Muscle layer of colon (tissue), 2 donors: ENCODE measurements around the gene DCST1.
A peak's percentile ranks its signal among the peaks of the same experiment; 100 is the strongest.

Source experiments
- H3K27ac ChIP-seq: one replicate; pipeline ENCODE4 v1.7.0; 2013; ENCODE audit warnings: low read depth, mild to moderate bottlenecking, low read length, moderate library complexity
- H3K27me3 ChIP-seq, 2 donors: one replicate each; pipeline ENCODE4 v1.7.0; 2013; ENCODE audit warnings: low read length in 2 of 2, mild to moderate bottlenecking in 2 of 2; ENCODE audit not compliant: insufficient read depth in 2 of 2, control insufficient read depth in 1 of 2
- H3K36me3 ChIP-seq: one replicate; pipeline ENCODE4 v1.7.0; 2013; ENCODE audit warnings: mild to moderate bottlenecking, low read length; ENCODE audit not compliant: insufficient read depth
- H3K4me1 ChIP-seq: one replicate; pipeline ENCODE4 v1.7.0; 2013; ENCODE audit warnings: mild to moderate bottlenecking, low read length; ENCODE audit not compliant: insufficient read depth
- H3K4me3 ChIP-seq, 2 donors: one replicate each; pipeline ENCODE4 v1.7.0; 2013; ENCODE audit warnings: low read length in 2 of 2, low read depth in 1 of 2, mild to moderate bottlenecking in 1 of 2, moderate library complexity in 1 of 2
- H3K9ac ChIP-seq: one replicate; pipeline ENCODE4 v1.7.0; 2013; ENCODE audit warnings: low read length
- H3K9me3 ChIP-seq: one replicate; pipeline ENCODE4 v1.7.0; 2013; ENCODE audit warnings: mild to moderate bottlenecking, low read length
- donor health status: abdominal sarcoma.
- donor health status: Adenocarcinoma of cecum.

DCST1 gene

DNA sequence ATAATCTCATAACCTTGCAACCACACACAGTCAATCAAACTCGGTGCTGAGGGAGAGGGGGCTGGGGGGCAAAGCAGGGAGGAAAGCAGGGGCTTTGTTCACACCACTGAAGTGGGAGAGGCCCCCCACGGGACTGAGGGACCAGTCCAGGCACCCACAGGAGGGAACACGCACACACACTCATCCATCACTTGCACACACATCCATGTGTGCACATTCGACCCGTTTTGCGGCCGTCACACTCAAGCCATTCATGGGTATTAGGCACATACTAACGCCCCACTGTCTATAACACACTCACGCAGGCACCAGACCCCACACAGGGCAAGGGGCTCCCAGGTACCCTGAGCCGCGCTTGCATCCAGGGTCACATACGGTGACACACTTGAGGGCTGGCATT is 59.0 kb downstream of the DCST1 start:
- no peaks in the 10 kb centered on the region for H3K27me3 ChIP-seq
- no peak overlapping the region for H3K4me3 ChIP-seq
- H3K9ac ChIP-seq = no peak overlapping the region
- no peak overlapping the region for H3K27ac ChIP-seq
- H3K36me3 ChIP-seq = no peaks in the 10 kb centered on the region
- H3K9me3 ChIP-seq = no peaks in the 10 kb centered on the region
- peaks cover 28% of the 10 kb centered on the region for H3K4me1 ChIP-seq

DNA sequence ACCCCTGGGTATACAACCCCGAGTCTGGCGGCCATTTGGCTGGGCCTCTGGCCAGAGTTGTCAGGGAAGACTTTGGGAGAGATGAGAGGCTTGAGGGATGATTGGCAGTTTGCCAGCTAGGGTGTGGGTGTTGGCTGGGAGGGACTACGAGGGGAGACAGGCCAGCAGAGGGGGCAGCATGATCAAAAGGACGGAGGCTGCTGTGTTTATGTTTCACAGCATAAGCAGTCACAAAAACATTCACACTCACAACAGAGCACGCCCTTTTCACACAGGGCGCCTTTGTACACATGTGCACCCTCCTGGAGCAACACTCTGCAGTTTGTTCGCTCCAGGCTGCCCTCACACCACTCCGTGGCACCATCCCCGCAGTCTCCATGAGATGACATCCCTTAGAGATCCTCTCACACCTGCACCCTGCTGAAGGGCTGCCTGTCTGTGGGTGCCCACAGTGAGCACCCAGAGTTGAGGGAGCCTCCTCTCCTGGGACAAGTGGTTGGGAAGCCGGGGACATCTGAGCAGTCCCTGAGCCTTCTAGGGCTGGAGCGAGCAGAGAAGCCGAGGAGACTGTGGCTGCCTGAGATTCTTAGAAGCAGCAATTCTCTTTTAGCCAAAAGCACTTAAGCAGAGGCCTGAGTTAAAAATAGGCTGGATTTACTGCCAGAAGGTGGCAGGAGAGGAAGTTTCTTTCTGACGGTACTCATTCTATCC is 60.4 kb downstream of the DCST1 start:
- peaks cover 28% of the 10 kb centered on the region for H3K4me1 ChIP-seq
- H3K9me3 ChIP-seq = no peaks in the 10 kb centered on the region
- no peaks in the 10 kb centered on the region for H3K27me3 ChIP-seq
- peak overlapping the region; percentile 77 for H3K27ac ChIP-seq
- H3K4me3 ChIP-seq = peak overlapping the region; percentile 11 to 26
- no peaks in the 10 kb centered on the region for H3K36me3 ChIP-seq
- no peak overlapping the region for H3K9ac ChIP-seq

DNA sequence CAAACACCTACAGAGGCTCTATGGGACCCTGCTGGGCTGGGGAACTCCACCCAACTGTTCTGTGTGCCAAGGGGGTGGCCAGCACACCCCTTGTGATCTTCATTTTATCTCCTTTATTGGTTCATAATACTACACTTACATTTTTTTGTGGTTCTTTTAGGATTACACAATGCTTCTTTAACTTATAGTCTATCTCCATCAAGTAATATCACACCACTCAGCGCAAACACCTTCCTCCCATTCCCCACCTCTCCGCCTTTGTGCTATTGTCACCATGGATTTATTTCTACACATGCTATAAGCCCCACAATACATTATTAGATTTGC is 61.0 kb downstream of the DCST1 start:
- Histone ChIP-seq H3K9ac (no peak overlapping the region), H3K36me3 (no peaks in the 10 kb centered on the region), H3K4me3 (peak overlapping the region in 1 of 2 donors; percentile 26), H3K9me3 (no peaks in the 10 kb centered on the region), H3K27ac (peak overlapping the region; percentile 6), H3K4me1 (peaks cover 28% of the 10 kb centered on the region), H3K27me3 (no peaks in the 10 kb centered on the region)

DNA sequence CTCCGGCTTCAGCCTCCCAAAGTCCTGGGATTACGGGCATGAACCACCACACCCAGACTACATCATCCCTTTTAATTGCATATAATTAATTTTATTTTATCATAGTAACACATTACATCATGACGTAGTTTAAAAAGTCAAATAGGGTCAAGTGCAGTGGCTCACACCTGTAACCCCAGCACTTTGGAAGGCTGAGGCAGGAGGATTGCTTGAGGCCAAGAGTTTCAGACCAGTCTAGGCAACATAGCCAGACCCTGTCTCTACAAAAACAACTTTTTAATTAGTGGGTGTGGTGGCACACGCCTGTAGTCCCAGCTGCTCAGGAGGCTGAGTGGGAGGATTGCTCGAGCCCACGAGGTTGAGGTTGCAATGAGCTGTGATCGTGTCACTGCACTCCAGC is 65.7 kb downstream of the DCST1 start:
- Histone ChIP-seq H3K4me1 (peaks cover 5% of the 10 kb centered on the region), H3K9me3 (no peaks in the 10 kb centered on the region), H3K9ac (no peak overlapping the region), H3K4me3 (no peak overlapping the region), H3K27ac (no peak overlapping the region), H3K27me3 (no peaks in the 10 kb centered on the region), H3K36me3 (no peaks in the 10 kb centered on the region)
